H1 (cell line): Measurements from ENCODE around the gene SPAG16. TPM values are rescaled to one million over a fixed set of nuclear protein-coding genes. Genes with fewer than 3 reads are reported as not detected.
A peak's percentile ranks its signal among the peaks of the same experiment; 100 is the strongest.

Experiments used
- CTCF ChIA-PET: fragments of 300-600 bp; sonication (Branson Sonifier 250); formaldehyde crosslinking; loops from one replicate; lab custom pipeline; 2021; ENCODE audit not compliant: partially characterized antibody; lab: Charles Lee
- POLR2A ChIA-PET: fragments of 300-600 bp; sonication (Branson Sonifier 250); formaldehyde crosslinking; loops from one replicate; lab custom pipeline; 2021; ENCODE audit warnings: inconsistent platforms; ENCODE audit not compliant: partially characterized antibody; lab: Charles Lee
- DNase-seq, 2 experiments: peaks; one replicate each; pipeline versions ENCODE4 v3.0.0 to v3.0.0-alpha.2; 2010 to 2022; ENCODE audit warnings: low spot score in 2 of 2, low read depth in 1 of 2, mixed read lengths in 1 of 2
- FAIRE-seq: peaks from 2 replicates; lab custom pipeline; 2011; peaks lifted over from hg19 to GRCh38; lab: Jason Lieb, UNC
- H2AFZ ChIP-seq: 2 replicates; pipeline ENCODE4 v1.8.1; 2012; ENCODE audit warnings: low read length, inconsistent platforms
- H2AK5ac ChIP-seq: 2 replicates; pipeline ENCODE4 v1.6.1; 2013; ENCODE audit warnings: low read depth, low read length
- H2BK120ac ChIP-seq: replicated peaks from 2 replicates; pipeline ENCODE3; 2013; ENCODE audit warnings: low read depth, low read length, inconsistent platforms
- H2BK12ac ChIP-seq: 2 replicates; pipeline ENCODE4 v1.6.1; 2013; ENCODE audit warnings: low read depth, low read length
- H2BK15ac ChIP-seq: 2 replicates; pipeline ENCODE4 v1.6.1; 2013; ENCODE audit warnings: low read length
- H2BK20ac ChIP-seq: 2 replicates; pipeline ENCODE4 v1.6.1; 2013; ENCODE audit warnings: low read length
- H2BK5ac ChIP-seq: 2 replicates; pipeline ENCODE4 v1.6.1; 2013; ENCODE audit warnings: low read depth, low read length
- H3K14ac ChIP-seq: 2 replicates; pipeline ENCODE4 v1.6.1; 2013; ENCODE audit warnings: inconsistent platforms; ENCODE audit not compliant: insufficient read length
- H3K18ac ChIP-seq: 2 replicates; pipeline ENCODE4 v1.6.1; 2013; ENCODE audit warnings: low read length; ENCODE audit errors: extremely low read depth
- H3K23ac ChIP-seq: 2 replicates; pipeline ENCODE4 v1.6.1; 2013; ENCODE audit warnings: inconsistent platforms; ENCODE audit not compliant: insufficient read length
- H3K23me2 ChIP-seq: 2 replicates; pipeline ENCODE4 v1.6.1; 2013; ENCODE audit warnings: low read depth, low read length
- H3K27ac ChIP-seq: 2 replicates; pipeline ENCODE4 v1.6.1; 2011; ENCODE audit warnings: low read depth, low read length, inconsistent platforms
- H3K27me3 ChIP-seq, 4 experiments: replicated peaks in 1 of 4; 1 replicate in 1 of 4; 2 replicates in 3 of 4; pipeline versions ENCODE4 v1.6.1 to v1.8.1; 2011 to 2013; ENCODE audit warnings: low read length in 3 of 4, mild to moderate bottlenecking in 3 of 4, inconsistent platforms in 2 of 4, mixed read lengths in 2 of 4, moderate library complexity in 1 of 4; ENCODE audit not compliant: control insufficient read depth in 3 of 4, insufficient read depth in 3 of 4; ENCODE audit errors: extremely low read depth in 1 of 4
- H3K36me3 ChIP-seq, 4 experiments: 2 replicates each; pipeline versions ENCODE4 v1.6.1 to v1.8.1; 2011 to 2013; ENCODE audit warnings: mild to moderate bottlenecking in 4 of 4, low read length in 3 of 4, moderate library complexity in 2 of 4, control low read depth in 1 of 4, inconsistent platforms in 1 of 4; ENCODE audit not compliant: insufficient read depth in 4 of 4, control insufficient read depth in 2 of 4
- H3K4ac ChIP-seq: replicated peaks from 2 replicates; pipeline ENCODE3; 2013; ENCODE audit warnings: low read length, low read depth, mixed read lengths, inconsistent platforms; ENCODE audit not compliant: insufficient read length
- H3K4me1 ChIP-seq, 4 experiments: replicated peaks in 1 of 4; 1 replicate in 1 of 4; 2 replicates in 3 of 4; pipeline versions ENCODE4 v1.6.1 to v1.8.1; 2011 to 2013; ENCODE audit warnings: low read length in 3 of 4, inconsistent platforms in 2 of 4, mixed read lengths in 1 of 4; ENCODE audit not compliant: insufficient read depth in 4 of 4, control insufficient read depth in 3 of 4
- H3K4me2 ChIP-seq, 2 experiments: 2 replicates each; pipeline versions ENCODE4 v1.6.1 to v1.8.1; 2011 to 2013; ENCODE audit warnings: low read depth in 2 of 2, low read length in 2 of 2, control low read depth in 1 of 2, inconsistent platforms in 1 of 2, mild to moderate bottlenecking in 1 of 2; ENCODE audit not compliant: insufficient read depth in 1 of 2
- H3K4me3 ChIP-seq, 4 experiments: fragments of 200-600, 300-600 bp in 1 of 4; sonication (generic), shearing (Covaris generic), sonication (Bioruptor Twin) in 1 of 4; 2 replicates each; pipeline versions ENCODE4 v1.5.1 to v1.8.1; 2011 to 2016; ENCODE audit warnings: low read length in 4 of 4, low read depth in 3 of 4, control low read depth in 2 of 4, inconsistent platforms in 2 of 4, mild to moderate bottlenecking in 2 of 4, mixed read lengths in 1 of 4, moderate library complexity in 1 of 4; ENCODE audit not compliant: insufficient read depth in 2 of 4; ENCODE audit errors: extremely low read depth in 1 of 4
- H3K56ac ChIP-seq: replicated peaks from 2 replicates; pipeline ENCODE3; 2013; ENCODE audit warnings: low read depth, mild to moderate bottlenecking, mixed read lengths, low read length, inconsistent platforms; ENCODE audit not compliant: insufficient read length
- H3K79me1 ChIP-seq: 2 replicates; pipeline ENCODE4 v1.6.1; 2013; ENCODE audit warnings: low read depth, low read length, control low read depth
- H3K79me2 ChIP-seq, 2 experiments: 2 replicates each; pipeline versions ENCODE4 v1.6.1 to v1.8.1; 2012 to 2013; ENCODE audit warnings: low read length in 2 of 2, mild to moderate bottlenecking in 2 of 2, inconsistent platforms in 1 of 2; ENCODE audit not compliant: insufficient read depth in 2 of 2, control insufficient read depth in 1 of 2
- H3K9ac ChIP-seq, 4 experiments: replicated peaks in 1 of 4; 1 replicate in 1 of 4; 2 replicates in 3 of 4; pipeline versions ENCODE4 v1.6.1 to v1.8.1; 2011 to 2013; ENCODE audit warnings: low read depth in 3 of 4, low read length in 3 of 4, control low read depth in 2 of 4, mild to moderate bottlenecking in 2 of 4, moderate library complexity in 2 of 4, inconsistent platforms in 1 of 4; ENCODE audit errors: extremely low read depth in 1 of 4
- H3K9me3 ChIP-seq, 2 experiments: 2 replicates each; pipeline versions ENCODE4 v1.6.1 to v1.8.1; 2012 to 2013; ENCODE audit warnings: mild to moderate bottlenecking in 2 of 2, moderate library complexity in 2 of 2, control low read depth in 1 of 2, inconsistent platforms in 1 of 2, low read depth in 1 of 2, low read length in 1 of 2, mixed read lengths in 1 of 2; ENCODE audit not compliant: insufficient read depth in 2 of 2
- H4K20me1 ChIP-seq, 2 experiments: replicated peaks in 1 of 2; 2 replicates each; pipeline versions ENCODE3 to v1.8.1; 2011 to 2013; ENCODE audit warnings: inconsistent platforms in 2 of 2, low read length in 2 of 2, mild to moderate bottlenecking in 1 of 2; ENCODE audit not compliant: insufficient read depth in 2 of 2, control insufficient read depth in 1 of 2
- H4K5ac ChIP-seq: 2 replicates; pipeline ENCODE4 v1.6.1; 2013; ENCODE audit warnings: low read length, low read depth, mixed read lengths, inconsistent platforms; ENCODE audit not compliant: insufficient read length
- H4K8ac ChIP-seq: 2 replicates; pipeline ENCODE4 v1.8.0; 2013; ENCODE audit warnings: mild to moderate bottlenecking, moderate library complexity, low read length, inconsistent platforms; ENCODE audit not compliant: insufficient read depth; ENCODE audit errors: extremely low read depth
- H4K91ac ChIP-seq: replicated peaks from 2 replicates; pipeline ENCODE3; 2013; ENCODE audit warnings: low read length, mixed read lengths, inconsistent platforms; ENCODE audit not compliant: insufficient read length
- CTBP2 ChIP-seq: IDR thresholded peaks from 2 replicates; pipeline ENCODE4 v1.7.0; 2011; ENCODE audit warnings: borderline replicate concordance, mild to moderate bottlenecking, moderate library complexity, mixed read lengths, low read length; ENCODE audit not compliant: insufficient read depth, insufficient read length
- GABPA ChIP-seq: IDR thresholded peaks from 2 replicates; pipeline ENCODE4 v1.6.1; 2011; ENCODE audit warnings: mild to moderate bottlenecking, low read length, moderate library complexity, borderline replicate concordance; ENCODE audit not compliant: insufficient read depth
- HDAC2 ChIP-seq, 2 experiments: fragments of 300-600 bp in 1 of 2; sonication (generic) in 1 of 2; IDR thresholded peaks; 2 replicates each; pipeline ENCODE4 v1.6.1; 2011 to 2012; ENCODE audit warnings: low read depth in 2 of 2, low read length in 2 of 2, mild to moderate bottlenecking in 2 of 2, moderate library complexity in 2 of 2, borderline replicate concordance in 1 of 2, inconsistent platforms in 1 of 2
- WGBS, 2 experiments: shearing (Covaris generic) in 1 of 2; methylation state at CpG; one replicate each; pipeline versions ENCODE4 v1.1.6 to v1.1.7; 2013 to 2015; ENCODE audit warnings: low lambda C conversion rate in 2 of 2, mixed read lengths in 2 of 2, inconsistent platforms in 1 of 2, low coverage in 1 of 2, missing lambda C conversion rate in 1 of 2; ENCODE audit not compliant: insufficient replicate concordance in 2 of 2, insufficient coverage in 1 of 2, insufficient read length in 1 of 2; ENCODE audit errors: extremely low coverage in 1 of 2, missing lambda C conversion rate in 1 of 2; 5-methylcytosine and 5-hydroxymethylcytosine counted together
- polyA plus RNA-seq, 7 experiments: library from polyadenylated mRNA; depleted of rRNA in 3 of 7; stranded (reverse) in 5 of 7; unstranded in 2 of 7; fragments of >200 nt in 5 of 7; fragments of 200-250 nt in 2 of 7; gene quantifications; 1 replicate in 5 of 7; 2 replicates in 1 of 7; 4 replicates in 1 of 7; pipeline versions ENCODE4 v1.2.1 to v1.2.3, GENCODE V29; 2011 to 2013; ENCODE audit warnings: missing spikeins in 2 of 7, mixed read lengths in 2 of 7
- total RNA-seq: library from RNA; stranded (reverse); fragmentation: NEBNext Ultra II Directional; extraction: Animal tissue kit (Norgen Biotek cat#: 25700); gene quantifications from 2 replicates; pipeline ENCODE4 v1.2.1, GENCODE V29; 2021

Gene SPAG16
- total and polyA plus RNA-seq, 2 of the 8 experiments (the other 6 are each of a cell fraction or from before 2014, with no cell fraction given): 6.0 to 14.9 TPM

GRCh38 chr2:213609570-213610170 is 325.4 kb downstream of the SPAG16 start:
- no peak overlapping the region for H2BK120ac ChIP-seq
- no peak overlapping the region for H2BK15ac ChIP-seq
- ChIA-PET POLR2A (no interaction called here), CTCF (no interaction called here)
- no peak overlapping the region for H2BK5ac ChIP-seq
- no peak overlapping the region for H4K91ac ChIP-seq
- no peak overlapping the region for H2BK12ac ChIP-seq
- H3K23me2 ChIP-seq: no peaks in the 10 kb centered on the region; the same call in 1 of the 2 replicates
- no peaks in the 10 kb centered on the region for H3K36me3 ChIP-seq
- no peak overlapping the region for H2AK5ac ChIP-seq
- FAIRE-seq: no peak
- DNase-seq: no peak
- H3K27me3 ChIP-seq: peaks cover 0 to 1% (median 0%) of the 10 kb centered on the region in 4 experiments; a peak in 1 of 7 replicates
- H3K4ac ChIP-seq: no peak overlapping the region
- H3K79me2 ChIP-seq: no peaks in the 10 kb centered on the region
- H3K9ac ChIP-seq: no peak overlapping the region
- H3K18ac ChIP-seq: no peak overlapping the region
- no peak overlapping the region for H3K4me2 ChIP-seq
- WGBS, 2 experiments: 100% methylated on average over 1 of the region's 1 CpG; no CpG with 5 or more reads in 1 of the 2 experiments
- H4K5ac ChIP-seq: no peak overlapping the region
- H4K20me1 ChIP-seq: no peaks in the 10 kb centered on the region
- H2BK20ac ChIP-seq: no peak overlapping the region
- H3K27ac ChIP-seq: no peak overlapping the region
- no peak overlapping the region for H3K23ac ChIP-seq
- no peak for TF ChIP-seq CTBP2
- TF ChIP-seq HDAC2 (IDR thresholded peaks at IDR 0.05; ENCODE audit: borderline replicate concordance in 1 of 2, low read depth in 2 of 2, low read length in 2 of 2): no peak
- no peak for TF ChIP-seq GABPA
- no peaks in the 10 kb centered on the region for H3K4me1 ChIP-seq
- no peaks in the 10 kb centered on the region for H3K9me3 ChIP-seq
- H2AFZ ChIP-seq: no peak overlapping the region
- no peak overlapping the region for H3K14ac ChIP-seq
- H3K79me1 ChIP-seq: no peaks in the 10 kb centered on the region
- H3K4me3 ChIP-seq: no peak overlapping the region
- H4K8ac ChIP-seq: no peak overlapping the region
- peak overlapping the region; percentile 2 for H3K56ac ChIP-seq
